A549 (cell line): ENCODE results near the gene DLGAP5. TPM values are rescaled to one million over a fixed set of nuclear protein-coding genes. Genes with fewer than 3 reads are reported as not detected.

Experiments
- ATAC-seq, 2 experiments: fragments of 200-7000 bp in 1 of 2; fragments of >200 bp in 1 of 2; cut with Nextera tagmentation in 1 of 2; cut with Tn5 transposase in 1 of 2; 3 replicates each; pipeline versions ENCODE4 v1.8.0 to v1.9.1; 2018 to 2020; ENCODE audit warnings: mild to moderate bottlenecking in 1 of 2, moderate library complexity in 1 of 2
- CTCF ChIA-PET: fragments of 300-600 bp; sonication (Branson Sonifier 250); formaldehyde crosslinking; extraction: SDS; loops from one replicate; lab custom pipeline; 2021; ENCODE audit warnings: antibody characterized with exemption, inconsistent platforms; lab: Yijun Ruan, JAX
- POLR2A ChIA-PET: fragments of 350-600 bp; formaldehyde crosslinking; extraction: SDS; loops from one replicate; lab custom pipeline; 2021; ENCODE audit warnings: antibody characterized with exemption, inconsistent platforms; lab: Yijun Ruan, JAX
- DNase-seq, 2 experiments: peaks; one replicate each; pipeline versions ENCODE4 v3.0.0 to v3.0.0-alpha.2; 2011 to 2016; ENCODE audit warnings: low read depth in 1 of 2, low spot score in 1 of 2
- FAIRE-seq: peaks from 2 replicates; lab custom pipeline; 2011; peaks lifted over from hg19 to GRCh38; lab: Jason Lieb, UNC
- H3K27ac ChIP-seq, 2 experiments: fragments of >200 bp; sonication (Bioruptor Twin); formaldehyde crosslinking; 3 replicates each; pipeline ENCODE4 v1.5.1; 2016 to 2017
- H3K4me1 ChIP-seq: fragments of >200 bp; sonication (Bioruptor Twin); formaldehyde crosslinking; 3 replicates; pipeline ENCODE4 v1.6.1; 2016
- H3K4me2 ChIP-seq: fragments of >200 bp; sonication (Bioruptor Twin); formaldehyde crosslinking; 3 replicates; pipeline ENCODE4 v1.6.1; 2016
- H3K4me3 ChIP-seq: fragments of >200 bp; sonication (Bioruptor Twin); formaldehyde crosslinking; 3 replicates; pipeline ENCODE4 v1.5.1; 2016
- H3K9me3 ChIP-seq: fragments of >200 bp; sonication (Bioruptor Twin); formaldehyde crosslinking; 3 replicates; pipeline ENCODE4 v1.6.1; 2016
- BCL3 ChIP-seq: fragments of >200 bp; sonication (Bioruptor Twin); formaldehyde crosslinking; IDR thresholded peaks from 3 replicates; pipeline ENCODE4 v1.6.1; 2016
- CBX2 ChIP-seq: fragments of 200-600 bp; sonication (generic); IDR thresholded peaks from 2 replicates; pipeline ENCODE4 v1.6.1; 2016; ENCODE audit warnings: low read depth, mild to moderate bottlenecking, borderline replicate concordance
- E2F6 ChIP-seq: IDR thresholded peaks from 2 replicates; pipeline ENCODE4 v1.6.1; 2012; ENCODE audit warnings: low read depth, borderline replicate concordance
- EP300 ChIP-seq, 2 experiments: fragments of >200 bp; sonication (Bioruptor Twin); formaldehyde crosslinking; IDR thresholded peaks; 2 replicates in 1 of 2; 3 replicates in 1 of 2; pipeline ENCODE4 v1.6.1; 2016 to 2017
- JUNB ChIP-seq: fragments of >200 bp; sonication (Bioruptor Twin); formaldehyde crosslinking; IDR thresholded peaks from 2 replicates; pipeline ENCODE4 v1.6.1; 2016
- PBX3 ChIP-seq: IDR thresholded peaks from 2 replicates; pipeline ENCODE4 v1.6.1; 2012
- POLR2A ChIP-seq: IDR thresholded peaks from 2 replicates; pipeline ENCODE4 v1.6.1; 2012; ENCODE audit warnings: mild to moderate bottlenecking, low read length
- RAD21 ChIP-seq, 2 experiments: fragments of >200 bp in 1 of 2; sonication (Bioruptor Twin) in 1 of 2; formaldehyde crosslinking in 1 of 2; IDR thresholded peaks in 1 of 2; conservative IDR thresholded peaks in 1 of 2; 2 replicates in 1 of 2; 3 replicates in 1 of 2; pipeline ENCODE4 v1.6.1; 2012 to 2018; ENCODE audit warnings: inconsistent platforms in 1 of 2
- RCOR1 ChIP-seq: fragments of 150-350 bp; IDR thresholded peaks from 2 replicates; pipeline ENCODE4 v1.6.1; 2014; ENCODE audit warnings: antibody characterized with exemption, low read length, low read depth
- SMC3 ChIP-seq: fragments of >200 bp; sonication (Bioruptor Twin); formaldehyde crosslinking; IDR thresholded peaks from 3 replicates; pipeline ENCODE4 v1.6.1; 2018; ENCODE audit warnings: inconsistent platforms
- SREBF2 ChIP-seq: fragments of 450-650 bp; IDR thresholded peaks from 2 replicates; pipeline ENCODE4 v1.6.1; 2014; ENCODE audit warnings: mild to moderate bottlenecking, moderate library complexity
- USF2 ChIP-seq: fragments of 450-650 bp; IDR thresholded peaks from 2 replicates; pipeline ENCODE4 v1.6.1; 2014; ENCODE audit warnings: antibody characterized with exemption
- WGBS: methylation state at CpG from one replicate; pipeline ENCODE4 v1.1.6; 2017; ENCODE audit errors: missing lambda C conversion rate; 5-methylcytosine and 5-hydroxymethylcytosine counted together
- polyA plus RNA-seq, 4 experiments: library from polyadenylated mRNA; depleted of rRNA in 3 of 4; stranded (reverse); fragments of >200 nt; fragmentation: RNase III in 1 of 4; extraction: RNeasy Plus Mini Kit Qiagen cat#74134 plus additional on column Dnase treatment in 1 of 4; gene quantifications; 2 replicates in 3 of 4; 3 replicates in 1 of 4; pipeline ENCODE4 v1.2.3, GENCODE V29; 2011 to 2017
- TF ChIP-seq, protein P1 (sequence below): fragments of 200-600 bp; sonication (generic); IDR thresholded peaks from 2 replicates; pipeline ENCODE4 v1.6.1; 2016; ENCODE audit warnings: antibody characterized with exemption, mild to moderate bottlenecking, moderate library complexity

The DLGAP5 gene
- polyA plus RNA-seq, 2 of the 4 experiments (the other 2 are of a cell fraction): 46.1 to 46.6 TPM

DNA sequence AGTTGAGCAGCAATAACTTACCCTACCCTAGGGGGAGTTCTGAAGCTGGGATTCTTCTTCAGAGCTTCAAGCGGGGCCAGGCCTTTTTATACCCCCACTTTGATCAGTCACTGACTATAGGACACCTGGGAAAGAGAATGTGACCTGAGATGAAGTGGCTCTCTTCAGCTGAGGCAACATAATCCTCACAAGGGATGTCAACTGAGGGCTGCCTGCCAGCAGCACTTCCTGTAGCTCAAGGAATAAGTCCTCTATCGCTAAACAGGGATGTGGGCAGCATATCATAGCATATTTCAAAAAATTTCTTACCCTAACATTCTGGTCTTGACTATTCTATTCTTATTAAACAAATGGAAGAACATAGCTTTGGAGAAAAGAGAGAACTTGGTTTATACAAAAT lies 45.0 kb downstream of the DLGAP5 start:
- ATAC-seq (no peak), FAIRE-seq (no peak)
- H3K4me3 ChIP-seq: no peak overlapping the region
- ChIA-PET CTCF (interaction anchor here (0.8 to 1.5 kb wide), 7 partner anchors 11 to 58 kb away, joined by 3 to 7 read pairs (median 3); no protein-coding TSS in a partner anchor), POLR2A (no interaction called here)
- no peak overlapping the region for H3K4me2 ChIP-seq
- no peak overlapping the region for H3K27ac ChIP-seq
- H3K9me3 ChIP-seq: no peaks in the 10 kb centered on the region
- H3K4me1 ChIP-seq: no peaks in the 10 kb centered on the region
- no peak for TF ChIP-seq POLR2A
- TF ChIP-seq USF2: no peak
- no peak for TF ChIP-seq RAD21 (conservative IDR thresholded peaks at IDR 0.05 in 1 of 2, IDR thresholded peaks at IDR 0.05 in 1 of 2)
- TF ChIP-seq SREBF2: no peak
- no peak for TF ChIP-seq EP300 (IDR thresholded peaks at IDR 0.05)
- no peak for TF ChIP-seq JUNB
- TF ChIP-seq, all 56 proteins: peak for 0
- 92% methylated on average over 2 of the region's 2 CpGs for WGBS
- DNase-seq: no peak

DNA sequence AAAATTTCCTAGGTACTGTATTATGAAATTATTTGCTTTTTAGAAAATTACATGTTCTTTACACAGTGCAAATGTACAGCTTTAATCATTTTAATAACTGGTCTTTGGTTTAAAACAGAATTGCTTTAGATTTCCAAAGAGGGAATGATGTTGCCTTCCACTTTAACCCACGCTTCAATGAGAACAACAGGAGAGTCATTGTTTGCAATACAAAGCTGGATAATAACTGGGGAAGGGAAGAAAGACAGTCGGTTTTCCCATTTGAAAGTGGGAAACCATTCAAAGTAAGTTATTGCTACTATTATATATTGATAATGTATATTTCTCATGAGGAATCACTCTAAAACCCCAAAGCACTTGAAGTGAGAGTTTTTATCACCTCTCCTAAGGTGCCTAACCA lies 48.9 kb downstream of the DLGAP5 start:
- 85% methylated on average over 2 of the region's 2 CpGs for WGBS

More for the DNA sequence above, 48.9 kb downstream of the DLGAP5 start:
- ChIA-PET CTCF (interaction anchor here (0.7 to 0.9 kb wide), 3 partner anchors 19 to 54 kb away, joined by 4 read pairs; no protein-coding TSS in a partner anchor), POLR2A (no interaction called here)
- H3K4me3 ChIP-seq: no peak overlapping the region
- DNase-seq: no peak
- ATAC-seq: no peak
- no peak for FAIRE-seq
- no peak for TF ChIP-seq CBX2
- TF ChIP-seq, protein P1, sequence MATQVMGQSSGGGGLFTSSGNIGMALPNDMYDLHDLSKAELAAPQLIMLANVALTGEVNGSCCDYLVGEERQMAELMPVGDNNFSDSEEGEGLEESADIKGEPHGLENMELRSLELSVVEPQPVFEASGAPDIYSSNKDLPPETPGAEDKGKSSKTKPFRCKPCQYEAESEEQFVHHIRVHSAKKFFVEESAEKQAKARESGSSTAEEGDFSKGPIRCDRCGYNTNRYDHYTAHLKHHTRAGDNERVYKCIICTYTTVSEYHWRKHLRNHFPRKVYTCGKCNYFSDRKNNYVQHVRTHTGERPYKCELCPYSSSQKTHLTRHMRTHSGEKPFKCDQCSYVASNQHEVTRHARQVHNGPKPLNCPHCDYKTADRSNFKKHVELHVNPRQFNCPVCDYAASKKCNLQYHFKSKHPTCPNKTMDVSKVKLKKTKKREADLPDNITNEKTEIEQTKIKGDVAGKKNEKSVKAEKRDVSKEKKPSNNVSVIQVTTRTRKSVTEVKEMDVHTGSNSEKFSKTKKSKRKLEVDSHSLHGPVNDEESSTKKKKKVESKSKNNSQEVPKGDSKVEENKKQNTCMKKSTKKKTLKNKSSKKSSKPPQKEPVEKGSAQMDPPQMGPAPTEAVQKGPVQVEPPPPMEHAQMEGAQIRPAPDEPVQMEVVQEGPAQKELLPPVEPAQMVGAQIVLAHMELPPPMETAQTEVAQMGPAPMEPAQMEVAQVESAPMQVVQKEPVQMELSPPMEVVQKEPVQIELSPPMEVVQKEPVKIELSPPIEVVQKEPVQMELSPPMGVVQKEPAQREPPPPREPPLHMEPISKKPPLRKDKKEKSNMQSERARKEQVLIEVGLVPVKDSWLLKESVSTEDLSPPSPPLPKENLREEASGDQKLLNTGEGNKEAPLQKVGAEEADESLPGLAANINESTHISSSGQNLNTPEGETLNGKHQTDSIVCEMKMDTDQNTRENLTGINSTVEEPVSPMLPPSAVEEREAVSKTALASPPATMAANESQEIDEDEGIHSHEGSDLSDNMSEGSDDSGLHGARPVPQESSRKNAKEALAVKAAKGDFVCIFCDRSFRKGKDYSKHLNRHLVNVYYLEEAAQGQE: no peak
- no peak for TF ChIP-seq SMC3
- no peak for TF ChIP-seq RCOR1
- no peak for TF ChIP-seq E2F6
- TF ChIP-seq USF2: no peak
- no peak for TF ChIP-seq PBX3
- no peak for TF ChIP-seq BCL3
- no peak for TF ChIP-seq JUNB
- TF ChIP-seq, all 56 proteins: peak for 0
- H3K4me1 ChIP-seq: no peaks in the 10 kb centered on the region
- no peak overlapping the region for H3K27ac ChIP-seq
- no peak overlapping the region for H3K4me2 ChIP-seq
- no peaks in the 10 kb centered on the region for H3K9me3 ChIP-seq
